GM19463 (cell line): ENCODE results near the gene TMEM82.
"Not testable (repeated sequence)": the region's sequence is repeated elsewhere in the genome, so short reads cannot be mapped to it uniquely, and the experiment has no call there.

ENCODE experiments used
- ATAC-seq: cut with Tn5 transposase; IDR thresholded peaks from one replicate; pipeline ENCODE4 v1.9.1; 2021; ENCODE audit warnings: mild to moderate bottlenecking, moderate library complexity; ENCODE audit not compliant: unreplicated experiment

Gene TMEM82

DNA sequence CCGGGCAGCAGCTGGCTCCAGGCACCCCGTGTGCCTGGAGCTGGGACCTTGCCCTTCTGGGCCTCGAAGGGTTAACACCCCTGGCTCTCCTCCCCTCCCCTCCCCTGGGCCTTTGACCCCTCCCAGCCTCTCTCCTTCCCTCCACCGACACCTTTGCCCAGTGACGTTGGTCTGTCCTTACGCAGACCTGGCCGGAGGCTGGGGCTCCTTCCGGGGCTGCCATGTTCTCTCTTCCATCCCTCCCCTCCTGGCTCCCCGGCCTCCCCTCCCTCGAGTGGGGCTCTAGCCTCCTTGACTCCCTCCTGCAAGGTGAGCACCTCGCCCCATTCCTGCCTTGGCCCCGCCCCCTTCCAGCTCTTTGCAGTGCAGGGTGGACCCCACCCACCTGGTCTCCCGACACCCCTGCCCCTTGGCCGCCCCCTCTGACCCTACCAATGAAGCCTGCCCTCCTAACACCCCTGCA, at the start of gene TMEM82:
TMEM82 (plus strand) TSS at position 161 of the 463 bp plus-strand sequence; CDS start at position 222, 61 bp downstream.
- no peak for ATAC-seq

DNA sequence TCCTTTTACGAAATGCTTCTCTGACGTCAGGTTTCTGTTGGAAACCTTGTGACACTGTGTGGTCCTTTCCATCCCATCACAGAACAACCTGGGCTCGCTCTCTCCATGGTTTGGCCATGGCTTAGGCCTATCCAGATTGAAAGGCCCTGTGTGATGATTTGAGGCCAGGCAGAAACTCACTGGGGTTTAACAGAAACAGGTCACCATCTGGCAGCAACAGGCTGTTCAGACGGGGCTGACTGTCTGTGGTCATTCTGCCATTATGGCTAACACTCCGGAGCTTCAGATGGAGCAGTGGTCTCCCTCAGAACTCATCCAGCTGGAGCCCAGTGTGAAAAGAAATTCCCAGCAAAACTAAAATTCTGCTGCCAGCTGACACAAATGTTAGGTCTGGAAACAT, 48.9 kb upstream of the TMEM82 start:
- no peak for ATAC-seq

DNA sequence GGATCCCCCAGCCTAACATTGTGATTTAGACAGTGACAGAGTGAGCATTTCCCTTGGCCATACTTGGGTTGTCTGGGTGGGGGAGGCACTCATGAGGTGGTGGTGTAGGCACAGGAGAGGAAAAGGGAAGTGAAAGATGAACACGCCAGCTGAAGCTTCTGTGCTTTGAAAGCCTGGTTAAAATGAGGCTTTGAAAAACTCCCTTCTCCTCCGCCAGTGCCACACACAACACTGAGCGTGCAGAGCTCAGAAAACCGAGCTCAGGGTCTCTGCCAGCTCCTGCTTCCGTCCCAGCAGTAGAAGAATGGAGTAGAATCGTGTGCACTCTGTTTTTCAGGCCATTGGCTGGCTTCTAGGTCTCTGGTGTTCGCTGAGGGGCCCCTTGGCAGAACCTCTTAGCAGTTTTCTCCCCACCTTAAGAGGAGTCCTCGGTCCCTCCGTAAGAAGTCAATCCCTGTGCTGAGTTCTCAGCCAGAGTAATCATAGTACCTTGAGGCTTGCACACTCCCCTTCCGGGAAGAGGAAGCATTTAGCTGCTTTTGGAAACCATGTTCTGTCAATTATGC, 45.3 kb upstream of the TMEM82 start:
- ATAC-seq = peak; percentile 93

DNA sequence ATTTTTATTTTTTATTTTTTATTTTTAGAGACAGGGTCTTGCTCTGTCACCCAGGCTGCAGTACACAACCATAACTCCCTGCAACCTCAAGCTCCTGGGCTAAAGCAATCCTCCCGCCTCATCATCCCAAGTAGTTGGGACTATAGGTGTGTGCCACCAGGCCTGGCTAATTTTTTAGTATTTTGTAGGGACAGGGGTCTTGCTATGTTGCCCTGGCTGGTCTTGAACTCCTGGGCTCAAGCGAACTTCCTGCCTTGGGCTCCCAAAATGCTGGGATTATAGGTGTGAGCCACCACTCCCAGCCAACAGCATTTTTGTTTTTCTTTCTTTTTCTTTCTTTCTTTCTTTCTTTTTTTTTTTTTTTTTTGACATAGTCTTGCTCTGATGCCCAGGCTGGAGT, 44.1 kb upstream of the TMEM82 start:
- ATAC-seq = no peak

DNA sequence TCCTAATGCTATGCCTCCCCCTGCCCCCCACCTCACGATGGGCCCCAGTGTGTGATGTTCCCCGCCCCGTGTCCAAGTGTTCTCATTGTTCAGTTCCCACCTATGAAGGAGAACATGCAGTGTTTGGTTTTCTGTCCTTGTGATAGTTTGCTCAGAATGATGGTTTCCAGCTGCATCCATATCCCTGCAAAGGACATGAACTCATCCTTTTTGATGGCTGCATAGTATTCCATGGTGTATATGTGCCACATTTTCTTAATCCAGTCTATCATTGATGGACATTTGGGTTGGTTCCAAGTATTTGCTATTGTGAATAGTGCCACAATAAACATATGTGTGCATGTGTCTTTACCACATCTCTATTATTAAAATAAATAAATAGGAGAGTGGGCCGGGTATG, 43.0 kb upstream of the TMEM82 start:
- ATAC-seq = not testable (repeated sequence)

DNA sequence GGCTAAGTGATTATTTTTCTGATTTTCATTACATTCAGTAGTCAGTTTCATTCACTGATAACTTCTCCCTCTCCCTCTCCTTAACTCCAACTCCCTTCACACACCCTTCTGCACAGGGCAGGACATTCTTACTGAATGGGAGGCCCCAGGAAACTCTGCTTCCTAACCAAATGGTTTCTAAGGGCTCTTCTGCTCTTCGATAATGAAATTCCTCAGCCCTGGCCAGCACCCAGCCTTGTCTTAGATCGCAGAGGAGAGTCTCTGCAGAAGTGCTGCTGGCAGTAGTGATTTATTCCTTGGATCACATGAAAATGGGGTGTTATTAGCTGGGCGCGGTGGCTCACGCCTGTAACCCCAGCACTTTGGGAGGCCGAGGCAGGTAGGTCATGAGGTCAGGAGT, 41.8 kb upstream of the TMEM82 start:
- ATAC-seq = no peak

DNA sequence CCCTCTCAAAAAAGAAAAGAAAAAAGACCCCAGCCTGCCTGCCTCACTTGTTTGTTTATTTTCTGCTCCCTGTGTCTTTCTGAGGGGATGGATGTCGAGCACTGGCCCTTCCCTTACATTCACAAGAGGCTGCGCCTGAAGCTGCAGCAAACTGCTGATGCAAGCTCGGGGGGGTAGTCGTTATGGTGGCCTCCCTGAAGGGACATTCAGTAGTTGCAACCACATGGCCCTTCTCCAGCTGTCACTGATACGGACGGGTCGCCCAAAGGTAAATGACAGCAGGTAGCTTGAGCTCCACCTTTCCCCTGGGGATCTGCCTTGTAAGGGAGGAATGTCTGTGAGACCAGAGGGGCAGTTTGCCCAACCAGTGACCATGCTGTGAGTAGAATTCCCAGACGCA, 40.5 kb upstream of the TMEM82 start:
- ATAC-seq = no peak

DNA sequence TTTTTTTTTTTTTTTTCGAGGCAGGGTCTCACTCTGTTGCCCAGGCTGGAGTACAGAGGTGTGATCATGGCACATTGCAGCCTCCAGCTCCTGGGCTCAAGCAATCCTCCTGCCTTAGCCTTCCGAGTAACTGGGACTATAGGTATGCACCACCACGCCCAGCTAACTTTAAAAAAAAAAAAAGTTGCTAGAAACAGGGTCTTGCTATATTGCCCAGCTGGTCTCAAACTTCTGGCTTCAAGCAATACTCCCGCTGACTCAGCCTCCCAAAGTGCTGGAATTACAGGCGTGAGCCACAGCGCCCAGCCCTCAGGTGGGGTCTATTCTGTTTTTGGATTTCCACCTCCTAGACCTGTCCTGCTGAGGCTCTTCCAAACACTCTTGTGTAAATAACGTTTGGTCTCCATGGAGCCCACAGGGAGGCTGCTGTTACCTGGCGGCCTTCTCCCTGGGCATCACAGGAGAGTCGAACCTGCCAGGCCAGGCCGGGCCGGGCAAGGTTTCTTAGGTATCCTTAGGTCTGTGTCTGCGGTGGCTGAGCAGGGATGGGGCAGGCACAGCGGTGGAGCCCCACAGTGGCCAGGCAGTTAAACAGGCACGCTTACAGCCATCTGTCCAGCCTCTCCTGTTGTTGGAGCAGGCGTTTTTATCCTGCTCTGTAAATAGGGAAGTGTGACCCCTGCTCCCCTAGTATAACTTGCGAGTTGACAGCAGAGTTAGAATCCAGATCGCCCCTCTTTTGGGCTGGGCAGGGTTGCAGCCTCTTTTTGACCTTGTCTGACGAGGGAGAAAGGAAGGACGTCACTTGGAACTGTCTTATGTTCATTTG, 39.4 kb upstream of the TMEM82 start:
- ATAC-seq = no peak

DNA sequence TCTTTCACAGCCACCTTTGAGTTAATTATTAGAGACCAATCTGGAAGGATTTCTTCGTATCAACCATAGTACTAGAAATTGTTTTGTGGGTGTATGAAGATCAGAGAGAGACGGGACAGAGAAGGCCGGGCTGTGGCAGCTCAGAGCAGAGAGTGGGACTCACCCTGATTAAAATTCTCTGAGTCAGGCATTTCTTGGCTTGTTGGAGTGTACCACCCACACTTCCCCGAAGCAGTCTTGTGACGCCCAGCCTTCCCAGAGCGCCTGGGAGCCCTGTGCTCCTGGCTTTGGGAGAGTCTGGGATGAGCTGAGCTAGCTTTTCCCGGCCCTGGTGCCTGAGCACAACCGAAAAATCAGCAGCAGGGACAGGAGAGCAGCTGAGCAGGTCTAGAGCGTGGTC, 38.7 kb upstream of the TMEM82 start:
- ATAC-seq = no peak

DNA sequence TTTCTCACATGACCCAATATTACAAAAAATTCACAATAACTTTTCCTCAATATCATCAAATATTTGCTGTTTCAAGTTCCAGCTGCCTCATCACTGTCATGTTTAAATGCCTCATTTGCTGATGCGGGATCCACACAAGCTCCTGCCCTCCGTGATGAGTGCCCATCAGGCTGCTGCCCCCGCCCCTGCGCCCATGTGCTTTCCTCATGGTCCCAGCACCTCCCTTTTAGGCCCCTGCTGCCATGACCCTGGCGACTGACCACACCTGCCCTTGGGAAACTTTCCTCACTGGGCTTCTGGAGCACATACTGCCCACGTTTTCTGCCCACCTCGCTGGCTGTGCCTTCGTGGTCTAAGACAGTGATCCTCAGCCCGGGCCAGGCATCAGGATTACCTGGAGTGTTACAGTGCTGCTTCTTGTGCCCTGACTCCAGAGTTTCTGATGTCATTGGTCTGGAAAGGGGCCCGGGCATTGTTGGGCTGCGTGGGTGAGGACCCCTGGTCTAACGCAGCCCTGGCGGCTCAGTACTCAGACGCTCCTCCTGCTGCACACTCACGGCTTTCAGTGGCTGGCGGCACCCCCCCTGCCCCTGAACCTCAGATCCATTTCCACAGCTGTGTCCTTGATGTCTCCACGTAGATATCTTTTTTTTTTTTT, 37.6 kb upstream of the TMEM82 start:
- ATAC-seq = no peak

DNA sequence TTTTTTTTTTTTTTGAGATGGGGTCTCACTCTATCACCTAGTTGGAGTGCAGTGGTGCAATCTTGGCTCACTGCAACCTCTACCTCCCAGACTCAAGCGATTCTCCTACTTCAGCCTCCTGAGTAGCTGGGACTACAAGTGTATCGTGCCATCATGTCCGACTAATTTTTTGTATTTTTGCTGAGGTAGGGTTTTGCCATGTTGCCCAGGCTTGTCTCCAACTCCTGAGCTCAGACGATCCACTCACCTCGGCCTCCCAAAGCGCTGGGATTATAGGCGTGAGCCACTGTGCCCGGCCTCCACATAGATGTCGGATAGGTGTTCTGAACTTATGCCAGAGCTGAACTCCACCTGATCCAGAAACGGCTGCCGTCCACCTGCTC, 37.1 kb upstream of the TMEM82 start:
- ATAC-seq = no peak

DNA sequence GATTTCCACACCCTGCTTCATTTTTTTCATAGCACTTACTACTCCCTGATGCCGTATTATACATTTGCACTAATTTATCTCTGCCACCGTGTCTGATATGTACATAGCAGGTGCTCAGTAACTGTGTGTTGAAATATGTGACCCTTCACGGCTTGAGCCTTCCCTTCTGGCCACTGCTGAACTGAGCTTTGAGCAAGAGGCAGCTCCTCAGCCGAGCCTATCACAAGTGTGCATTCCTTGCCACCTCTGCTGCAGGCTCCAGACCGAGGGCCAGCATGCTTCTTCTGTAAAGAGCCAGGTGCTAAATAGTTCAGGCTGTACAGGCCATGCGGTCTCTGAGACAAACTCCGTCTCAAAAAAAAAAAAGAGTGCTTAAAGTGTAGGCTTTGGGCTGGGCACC, 35.5 kb upstream of the TMEM82 start:
- ATAC-seq = no peak

DNA sequence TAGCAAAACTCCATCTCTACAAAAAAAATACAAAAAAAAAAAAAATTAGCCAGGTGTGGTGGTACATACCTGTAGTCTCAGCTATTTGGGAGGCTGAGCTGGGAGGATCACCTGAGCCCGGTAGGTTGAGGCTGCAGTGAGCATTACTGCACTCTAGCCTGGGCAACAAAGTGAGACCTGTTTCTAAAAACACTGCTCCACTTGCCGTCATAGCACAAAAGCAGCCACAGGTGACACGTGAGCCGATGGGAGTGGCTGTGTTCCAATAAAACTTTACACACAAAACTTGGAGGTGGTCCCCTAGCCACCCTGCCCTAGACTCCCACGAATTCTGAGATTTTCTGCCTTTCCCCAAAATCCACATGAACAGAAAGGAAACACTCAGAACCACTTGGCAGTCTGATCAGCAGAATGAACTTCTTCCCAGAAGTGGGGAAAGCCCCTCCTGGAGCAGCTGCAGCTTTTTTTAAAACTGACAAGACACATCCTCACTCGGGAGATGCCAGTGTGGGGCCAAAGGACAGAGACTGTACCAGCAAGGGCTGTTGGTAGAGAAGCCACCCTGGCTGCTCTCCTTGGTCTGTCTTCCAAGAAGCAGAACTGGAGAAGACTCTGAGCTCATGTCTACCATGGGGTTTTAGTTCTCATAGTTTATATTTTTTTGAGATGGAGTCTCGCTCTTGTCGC, 34.9 kb upstream of the TMEM82 start:
- no peak for ATAC-seq

DNA sequence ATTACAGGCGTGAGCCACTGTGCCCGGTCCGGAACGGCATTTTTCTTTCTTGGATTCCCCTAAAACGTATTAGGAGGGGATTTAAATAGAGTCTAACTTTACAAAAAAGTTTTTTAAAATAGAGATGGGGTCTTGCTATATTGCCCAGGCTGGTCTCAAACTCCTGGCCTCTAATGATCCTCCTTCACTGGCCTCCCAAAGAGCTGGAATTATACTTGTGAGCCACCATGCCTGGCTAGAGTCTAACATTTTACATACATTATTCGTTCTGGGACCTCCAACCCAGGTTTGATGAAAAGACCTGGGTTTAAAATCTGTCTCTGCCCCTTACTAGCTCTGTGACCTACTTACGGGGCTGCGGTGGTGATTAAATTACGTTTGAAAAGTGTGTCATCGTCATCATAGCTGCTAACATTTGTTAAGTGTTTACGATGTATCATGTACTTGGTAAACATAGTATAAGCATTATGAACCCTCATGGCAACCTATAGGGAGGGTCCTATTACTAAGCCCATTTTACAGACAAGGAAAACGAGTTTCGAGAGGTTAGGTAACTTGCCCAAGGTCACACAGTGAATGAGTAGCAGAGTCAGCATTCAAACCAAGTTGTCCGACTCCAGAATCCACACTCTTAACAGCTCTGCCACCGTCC, 33.7 kb upstream of the TMEM82 start:
- no peak for ATAC-seq

DNA sequence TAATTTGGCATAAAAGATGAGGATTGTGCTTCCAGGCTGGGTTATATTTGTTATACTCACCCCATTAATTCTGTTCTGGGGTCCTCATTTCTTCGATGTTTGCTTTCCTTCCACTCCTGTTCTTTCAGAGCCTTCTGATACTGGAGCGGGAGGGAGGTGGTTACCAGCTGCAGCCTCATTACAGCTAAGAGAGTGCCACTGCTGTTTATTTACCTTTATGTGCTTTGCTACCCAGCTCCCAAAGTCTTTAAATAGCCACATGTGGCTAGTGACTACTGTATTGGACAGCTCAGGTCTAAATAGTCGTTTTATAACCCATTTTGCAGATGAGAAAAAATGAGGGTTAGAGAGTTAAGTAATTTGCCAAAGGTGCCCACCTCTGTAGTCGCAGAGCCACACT, 33.1 kb upstream of the TMEM82 start:
- ATAC-seq = no peak

DNA sequence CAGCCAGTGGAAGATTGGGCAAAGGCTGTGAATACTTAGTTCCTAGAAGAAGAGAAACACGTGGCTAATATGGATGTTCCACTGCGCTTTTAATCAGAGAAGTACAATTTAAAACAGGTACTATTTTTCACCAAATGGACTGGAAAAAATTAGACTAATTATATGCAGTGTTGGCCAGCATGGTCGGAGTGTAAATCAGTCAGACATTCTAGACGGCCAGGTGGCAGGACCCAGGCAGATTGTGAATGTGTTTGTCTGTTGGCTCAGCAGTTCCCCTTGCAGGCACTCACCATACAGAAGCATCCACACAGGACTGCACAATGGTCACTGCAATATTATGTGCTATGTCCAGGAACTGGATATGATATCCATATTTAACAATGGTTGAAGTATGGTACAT, 30.1 kb upstream of the TMEM82 start:
- no peak for ATAC-seq

DNA sequence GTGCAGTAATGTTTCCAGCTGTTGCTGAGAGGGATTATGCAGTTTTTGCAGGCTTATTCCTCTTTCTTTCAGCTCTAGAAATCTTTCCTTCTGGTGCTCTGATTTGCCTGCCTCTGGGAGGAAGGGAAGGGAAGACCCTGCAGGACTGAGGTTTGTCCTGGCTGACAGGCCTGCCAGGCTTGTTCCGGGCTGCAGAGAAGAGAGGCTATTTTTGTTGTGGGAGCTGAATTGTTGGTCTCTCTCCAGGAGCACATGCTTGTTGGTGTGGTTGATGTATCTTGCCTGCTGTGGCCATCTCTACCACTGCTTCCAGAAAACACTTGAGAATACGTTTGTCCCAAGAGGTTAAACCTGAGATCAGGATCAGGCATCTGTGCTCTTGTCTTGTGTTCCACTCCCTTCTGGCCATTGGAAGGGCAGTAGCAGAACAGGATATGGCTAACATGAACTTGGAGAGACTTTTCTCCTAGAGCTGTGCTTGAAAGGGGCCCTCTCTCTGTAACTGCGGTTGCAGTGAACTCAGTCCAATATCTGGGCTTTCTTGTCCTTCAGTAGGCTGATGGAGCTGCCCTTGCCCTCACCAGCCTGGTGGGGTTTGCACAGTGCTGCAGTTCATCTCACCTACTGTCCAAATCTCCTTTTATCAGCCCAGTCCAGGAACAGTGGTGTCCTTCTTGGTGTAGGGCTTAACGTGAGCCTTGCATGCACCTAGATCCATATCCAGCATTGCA, 27.7 kb upstream of the TMEM82 start:
- no peak for ATAC-seq

DNA sequence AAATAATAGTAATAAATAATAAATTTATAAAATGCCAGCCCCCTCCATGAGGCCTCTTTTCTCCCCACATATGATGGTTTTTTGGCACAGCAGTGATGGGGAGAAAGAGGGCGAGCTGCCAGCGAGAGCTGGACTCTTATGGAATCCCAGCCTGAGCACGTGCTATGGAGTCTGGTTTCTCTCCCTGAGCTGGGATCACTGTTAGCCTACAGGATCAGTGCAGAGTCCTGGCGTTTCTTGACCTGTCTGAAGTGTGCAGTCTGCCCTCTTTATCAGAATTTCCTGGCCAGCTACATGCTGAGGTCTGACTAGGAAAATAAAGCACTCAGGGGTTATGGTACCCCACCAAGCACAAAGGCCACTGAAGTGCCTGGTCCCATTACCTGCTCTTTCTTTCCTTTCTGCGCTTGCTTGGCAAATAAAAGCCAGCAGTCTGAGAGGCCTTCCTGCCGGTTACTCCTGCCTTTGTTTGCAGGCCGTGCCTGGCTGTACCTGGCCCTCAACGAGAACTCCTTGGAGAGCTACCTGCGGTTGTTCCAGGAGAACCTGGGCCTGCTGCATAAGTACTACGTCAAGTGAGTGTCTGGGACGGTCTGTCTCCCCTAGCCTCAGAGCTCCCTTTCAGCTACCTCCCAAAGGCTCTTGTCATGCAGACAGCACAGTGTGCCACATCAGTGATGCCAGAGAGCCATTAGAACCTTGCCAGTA, 24.7 kb upstream of the TMEM82 start:
- no peak for ATAC-seq

DNA sequence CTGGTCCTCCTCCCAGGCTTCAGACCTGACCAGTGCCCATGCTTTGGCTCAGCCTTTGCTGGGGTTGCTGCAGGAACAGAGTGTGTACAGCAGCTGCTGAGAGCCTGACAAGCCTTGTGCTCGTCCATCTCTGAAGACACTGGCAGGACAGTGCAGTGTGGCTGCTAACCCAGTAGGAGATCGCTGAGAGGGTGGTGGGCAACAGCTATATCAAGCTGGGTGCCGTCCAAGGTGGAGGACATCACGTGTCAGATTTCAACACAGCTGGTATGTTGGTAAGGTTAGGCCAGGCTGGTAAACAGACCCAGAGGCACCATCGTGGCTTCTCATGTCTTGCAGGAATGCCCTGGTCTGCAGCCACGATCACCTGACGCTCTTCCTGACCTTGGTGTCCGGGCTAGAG, 24.1 kb upstream of the TMEM82 start:
- ATAC-seq = no peak
